OCI-M2 (cell line): ENCODE measurements around the gene DNAJB6.

ENCODE experiments used
- DNase-seq: peaks from one replicate; lab custom pipeline; 2025; ENCODE audit not compliant: unreplicated experiment; lab: John Stamatoyannopoulos, UW

The DNAJB6 gene

GRCh38 chr7:157425137-157425731, 88.4 kb downstream of the DNAJB6 start:
- DNase-seq, result no peak

GRCh38 chr7:157425761-157426160, 89.0 kb downstream of the DNAJB6 start:
- DNase-seq, result no peak

- no peak for DNase-seq
Observed at GRCh38 chr7:157426463-157427301, 89.9 kb downstream of the DNAJB6 start.

GRCh38 chr7:157427811-157428553, 91.2 kb downstream of the DNAJB6 start:
- DNase-seq, result no peak

- DNase-seq, result no peak
Observed at GRCh38 chr7:157428554-157428945, 91.7 kb downstream of the DNAJB6 start.

- DNase-seq, result no peak
Observed at GRCh38 chr7:157429001-157429679, 92.3 kb downstream of the DNAJB6 start.

- DNase-seq, result no peak
Observed at GRCh38 chr7:157429680-157430224, 92.9 kb downstream of the DNAJB6 start.

GRCh38 chr7:157430721-157431120, 93.9 kb downstream of the DNAJB6 start:
- DNase-seq, result no peak

GRCh38 chr7:157431173-157431950, 94.6 kb downstream of the DNAJB6 start:
- no peak for DNase-seq

GRCh38 chr7:157431951-157432540, 95.2 kb downstream of the DNAJB6 start:
- no peak for DNase-seq

GRCh38 chr7:157432541-157432956, 95.7 kb downstream of the DNAJB6 start:
- no peak for DNase-seq

GRCh38 chr7:157432957-157433576, 96.3 kb downstream of the DNAJB6 start:
- no peak for DNase-seq

- no peak for DNase-seq
Observed at GRCh38 chr7:157433628-157434027, 96.8 kb downstream of the DNAJB6 start.

GRCh38 chr7:157434231-157434630, 97.4 kb downstream of the DNAJB6 start:
- no peak for DNase-seq

- DNase-seq, result no peak
Observed at GRCh38 chr7:157434701-157435100, 97.9 kb downstream of the DNAJB6 start.

- DNase-seq, result no peak
Observed at GRCh38 chr7:157436076-157436475, 99.3 kb downstream of the DNAJB6 start.

GRCh38 chr7:157436763-157437480, 100.1 kb downstream of the DNAJB6 start:
- DNase-seq, result no peak

- DNase-seq, result no peak
Observed at GRCh38 chr7:157437519-157438061, 100.8 kb downstream of the DNAJB6 start.
